Occipital lobe (tissue), 2 donors: ENCODE measurements around the gene DYRK1A. TPM values are rescaled to one million over a fixed set of nuclear protein-coding genes. Genes with fewer than 3 reads are reported as not detected.
"Not testable (repeated sequence)": the region's sequence is repeated elsewhere in the genome, so short reads cannot be mapped to it uniquely, and the experiment has no call there.

ENCODE experiments used
- DNase-seq: peaks from one replicate; lab custom pipeline; 2025; lab: John Stamatoyannopoulos, UW
- total RNA-seq: library from RNA; depleted of rRNA; stranded (reverse); fragments of >200 nt; gene quantifications from one replicate; pipeline ENCODE4 v1.2.3, GENCODE V29; 2014

DYRK1A gene
- 174 TPM for total RNA-seq

GRCh38 chr21:37366482-37367316, at the start of gene DYRK1A:
TSS of gene DYRK1A (plus strand) at chr21:37366773. CDS start at chr21:37420375, 53,602 bp downstream.
- DNase-seq, result peak; percentile 99

GRCh38 chr21:37319551-37319950, 47.0 kb upstream of the DYRK1A start:
- no peak for DNase-seq

- no peak for DNase-seq
These were observed 44.5 kb upstream of the DYRK1A start for GRCh38 chr21:37322084-37322483.

- no peak for DNase-seq
These were observed 42.0 kb upstream of the DYRK1A start for GRCh38 chr21:37324558-37324957.

GRCh38 chr21:37328147-37328546, 38.4 kb upstream of the DYRK1A start:
- DNase-seq, result not testable (repeated sequence)

GRCh38 chr21:37331411-37331810, 35.2 kb upstream of the DYRK1A start:
- no peak for DNase-seq

- no peak for DNase-seq
These were observed 31.5 kb upstream of the DYRK1A start for GRCh38 chr21:37335053-37335452.

- DNase-seq, result no peak
These were observed 29.4 kb upstream of the DYRK1A start for GRCh38 chr21:37337179-37337578.

GRCh38 chr21:37337831-37338230, 28.7 kb upstream of the DYRK1A start:
- DNase-seq, result no peak

- DNase-seq, result no peak
These were observed 27.7 kb upstream of the DYRK1A start for GRCh38 chr21:37338671-37339551.

- DNase-seq, result no peak
These were observed 27.0 kb upstream of the DYRK1A start for GRCh38 chr21:37339552-37339939.

- no peak for DNase-seq
These were observed 25.2 kb upstream of the DYRK1A start for GRCh38 chr21:37341254-37341960.

GRCh38 chr21:37342046-37342632, 24.4 kb upstream of the DYRK1A start:
- no peak for DNase-seq

GRCh38 chr21:37346841-37347430, 19.6 kb upstream of the DYRK1A start:
- no peak for DNase-seq

GRCh38 chr21:37348664-37349063, 17.9 kb upstream of the DYRK1A start:
- no peak for DNase-seq

- no peak for DNase-seq
These were observed 16.1 kb upstream of the DYRK1A start for GRCh38 chr21:37350472-37350871.

GRCh38 chr21:37356706-37357105, 9.9 kb upstream of the DYRK1A start:
- DNase-seq, result no peak

- no peak for DNase-seq
These were observed 8.9 kb upstream of the DYRK1A start for GRCh38 chr21:37357691-37358090.

GRCh38 chr21:37358397-37358796, 8.2 kb upstream of the DYRK1A start:
- DNase-seq, result no peak

- no peak for DNase-seq
These were observed 2.6 kb upstream of the DYRK1A start for GRCh38 chr21:37363936-37364335.

- DNase-seq, result no peak
These were observed 1.9 kb upstream of the DYRK1A start for GRCh38 chr21:37364722-37365121.
